GM18909 (cell line): Measurements from ENCODE around the gene CFAP299.
"Not testable (repeated sequence)": the region's sequence is repeated elsewhere in the genome, so short reads cannot be mapped to it uniquely, and the experiment has no call there.

ENCODE experiments used
- ATAC-seq: cut with Tn5 transposase; IDR thresholded peaks from one replicate; pipeline ENCODE4 v1.9.1; 2021; ENCODE audit warnings: mild to moderate bottlenecking; ENCODE audit not compliant: unreplicated experiment, poor library complexity

Gene CFAP299

DNA sequence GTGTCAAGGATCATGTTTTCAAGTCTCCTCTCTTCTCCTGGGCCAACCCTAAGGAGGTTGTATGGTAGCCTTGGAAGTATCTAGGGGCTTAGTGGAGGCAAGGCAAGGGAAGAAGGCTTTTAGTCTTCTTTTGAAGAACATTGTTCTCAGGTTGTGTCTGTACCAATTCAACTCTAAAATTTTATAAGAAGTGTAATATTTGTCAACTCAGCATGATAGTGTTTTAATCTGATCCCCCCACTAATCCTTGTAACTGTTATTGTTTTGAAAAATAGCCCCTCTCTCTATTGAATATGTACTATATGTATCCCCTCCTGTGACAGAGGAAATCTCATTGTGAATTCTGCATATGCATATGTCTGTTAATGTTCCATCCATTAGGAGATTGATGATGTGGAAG, 345.4 kb downstream of the CFAP299 start:
- no peak for ATAC-seq

DNA sequence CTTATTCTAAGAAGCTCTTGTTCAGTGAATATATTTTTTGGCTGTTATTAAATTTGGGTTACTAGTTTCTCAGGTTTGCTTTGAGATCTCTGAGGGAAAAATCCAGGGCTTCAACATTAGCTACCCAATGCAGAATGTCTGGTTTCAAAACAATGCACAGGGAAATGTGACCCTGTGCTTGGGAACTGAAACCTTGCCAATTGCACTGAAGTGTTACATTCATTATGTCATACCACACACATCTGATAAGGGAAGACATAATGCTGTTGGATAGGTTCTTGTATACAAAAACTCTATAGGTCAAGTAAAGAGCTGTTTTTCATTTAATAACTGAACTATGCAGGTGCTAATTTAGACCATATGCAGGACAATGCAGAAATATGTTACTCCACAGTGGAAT, 349.7 kb downstream of the CFAP299 start:
- no peak for ATAC-seq

DNA sequence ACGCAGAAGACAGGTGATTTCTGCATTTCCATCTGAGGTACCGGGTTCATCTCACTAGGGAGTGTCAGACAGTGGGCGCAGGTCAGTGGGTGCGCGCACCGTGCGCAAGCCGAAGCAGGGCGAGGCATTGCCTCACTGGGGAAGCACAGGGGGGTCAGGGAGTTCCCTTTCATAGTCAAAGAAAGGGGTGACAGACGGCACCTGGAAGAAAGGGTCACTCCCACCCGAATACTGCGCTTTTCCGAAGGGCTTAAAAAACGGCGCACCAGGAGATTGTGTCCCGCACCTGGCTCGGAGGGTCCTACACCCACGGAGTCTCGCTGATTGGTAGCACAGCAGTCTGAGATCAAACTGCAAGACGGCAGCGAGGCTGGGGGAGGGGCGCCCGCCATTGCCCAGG, 352.2 kb downstream of the CFAP299 start:
- not testable (repeated sequence) for ATAC-seq

DNA sequence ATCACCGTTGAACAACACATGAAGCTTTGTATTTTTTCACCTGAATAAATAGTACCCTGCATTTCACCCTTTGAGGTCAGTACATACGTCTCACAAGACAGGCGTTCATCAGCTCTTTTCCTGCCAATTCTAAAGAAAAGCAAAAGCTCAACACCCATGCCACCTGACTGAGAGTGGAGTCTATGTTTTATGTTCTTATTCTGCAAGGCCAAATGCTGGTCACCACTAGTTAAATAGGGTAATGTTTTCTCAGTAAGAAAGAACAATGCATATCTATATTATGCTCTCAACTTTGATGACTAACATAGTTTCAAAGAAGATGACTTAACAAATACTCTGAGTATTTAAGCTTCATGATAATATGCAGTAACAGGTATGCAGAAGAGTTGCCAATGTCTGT, 358.6 kb downstream of the CFAP299 start:
- ATAC-seq, result no peak

DNA sequence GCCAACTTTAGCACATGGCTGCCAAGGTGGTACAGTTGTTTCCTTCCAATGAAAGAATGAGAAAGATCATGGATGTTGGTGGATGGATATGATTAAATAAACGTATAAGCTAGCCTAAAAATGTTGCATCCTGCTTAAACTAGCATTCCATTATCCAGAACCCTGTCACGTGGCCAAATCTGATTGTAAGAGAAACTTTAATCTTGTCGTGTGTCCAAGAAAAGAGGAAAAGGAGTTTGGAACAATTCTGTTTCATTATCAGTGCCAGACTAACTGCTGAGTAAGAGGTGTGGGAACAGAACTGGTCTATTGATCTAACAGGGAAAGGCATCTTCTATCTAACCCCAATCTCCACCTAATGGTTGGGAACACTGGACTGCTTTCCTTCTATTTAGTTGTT, 369.8 kb downstream of the CFAP299 start:
- ATAC-seq, result no peak

DNA sequence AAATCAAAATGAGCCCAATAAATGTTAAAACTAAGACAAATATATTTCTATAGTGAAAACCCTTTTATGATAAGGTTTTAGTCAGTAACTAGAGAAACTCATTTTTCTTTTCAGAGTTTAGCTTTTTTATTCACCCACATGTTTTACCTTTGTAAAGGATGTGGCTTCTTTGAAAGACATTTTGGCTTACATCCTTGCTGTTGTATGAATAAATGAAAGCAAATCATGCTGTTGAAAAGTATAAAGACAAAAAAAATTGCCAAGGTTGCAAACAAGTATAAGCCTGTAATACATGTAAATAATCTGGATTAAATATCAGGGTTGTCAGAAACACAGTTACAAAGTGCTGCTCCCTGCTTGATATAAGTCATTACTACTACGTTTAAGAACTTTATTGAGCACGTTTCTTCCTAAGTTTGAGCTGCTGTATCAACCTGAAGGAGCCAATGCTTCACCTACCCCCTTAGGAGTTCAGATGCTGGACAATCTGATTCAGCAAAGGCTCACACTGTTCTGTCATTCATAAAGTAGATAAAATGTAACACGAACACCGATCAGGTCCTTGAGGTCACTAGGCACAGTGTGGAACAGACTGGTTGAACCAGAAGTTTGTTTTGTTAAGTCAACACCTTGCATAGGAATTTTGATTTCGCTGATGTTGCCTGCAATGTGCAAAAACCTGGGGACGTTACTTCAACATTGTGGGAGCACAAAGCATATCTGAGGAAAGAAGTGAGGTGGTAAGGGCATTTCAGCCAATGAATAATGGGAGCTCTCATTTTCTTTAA, 373.7 kb downstream of the CFAP299 start:
- no peak for ATAC-seq

DNA sequence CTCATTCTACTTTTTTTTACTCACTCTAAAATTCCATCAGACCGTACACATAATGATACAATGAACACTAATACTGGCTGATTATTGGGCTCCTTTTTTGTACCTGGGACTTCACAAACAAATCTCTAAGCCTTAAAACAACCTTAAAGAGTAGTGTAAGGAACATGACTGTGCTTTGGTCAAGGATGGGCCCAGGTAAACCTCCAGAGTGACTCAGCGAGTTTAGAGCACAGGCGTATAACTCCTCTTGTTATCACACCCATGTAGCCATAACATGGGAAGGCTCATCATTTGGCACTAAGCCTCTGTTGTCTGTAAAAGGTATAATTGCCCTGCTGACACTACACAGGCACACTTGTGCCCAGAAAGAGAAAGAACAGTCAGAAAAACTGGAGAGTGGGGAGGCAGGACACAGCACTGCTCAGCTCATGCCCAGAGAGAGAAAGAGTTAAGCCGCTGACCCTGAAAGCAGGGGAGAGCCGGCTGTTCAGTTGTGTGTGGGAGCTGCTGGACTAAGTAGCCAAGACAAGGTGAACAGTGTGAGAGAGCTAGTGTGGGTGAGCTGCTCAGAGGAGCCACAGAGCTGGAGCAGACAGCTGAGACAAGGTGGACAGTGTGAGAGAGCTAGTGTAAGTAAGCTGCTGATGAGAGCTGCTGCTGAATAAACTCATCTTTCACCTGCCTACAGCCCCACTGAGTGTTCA, 375.4 kb downstream of the CFAP299 start:
- ATAC-seq, result no peak

DNA sequence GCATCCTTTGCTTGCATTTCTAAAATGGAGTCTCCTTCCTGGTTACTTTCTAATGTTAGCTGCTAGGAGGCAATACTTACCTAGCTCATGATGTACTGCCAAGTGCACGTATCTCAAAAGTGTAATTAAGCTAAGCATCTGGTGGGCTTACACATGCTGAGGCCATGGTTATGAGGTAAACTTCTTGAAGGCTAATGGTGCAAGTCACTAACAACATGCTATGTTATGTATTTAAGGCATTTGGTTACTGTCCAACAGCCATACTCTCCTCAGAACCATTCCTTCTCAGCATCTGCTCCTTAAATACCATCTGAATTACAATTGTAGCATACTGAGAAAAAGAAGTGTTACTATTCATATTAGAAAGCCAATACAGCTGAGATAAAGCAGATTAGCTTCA, 376.4 kb downstream of the CFAP299 start:
- ATAC-seq, result no peak

DNA sequence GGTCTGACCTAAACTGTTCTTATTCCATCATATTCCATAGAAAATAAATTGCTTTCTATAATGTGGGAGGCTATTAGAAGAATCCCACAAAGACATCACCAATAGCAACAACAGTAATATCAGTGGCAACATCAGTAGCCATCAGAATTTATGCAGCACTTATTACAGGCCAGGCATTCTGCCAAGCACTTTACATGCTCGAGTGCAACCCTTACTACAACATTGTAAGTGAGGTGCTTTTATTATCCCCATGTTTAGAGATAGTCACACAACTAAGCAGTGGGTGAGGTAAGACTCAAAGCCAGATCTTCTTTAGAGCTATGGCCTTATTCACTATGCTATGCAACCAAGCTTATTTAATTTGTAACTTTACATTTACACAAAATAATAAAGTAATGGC, 377.9 kb downstream of the CFAP299 start:
- ATAC-seq, result no peak

DNA sequence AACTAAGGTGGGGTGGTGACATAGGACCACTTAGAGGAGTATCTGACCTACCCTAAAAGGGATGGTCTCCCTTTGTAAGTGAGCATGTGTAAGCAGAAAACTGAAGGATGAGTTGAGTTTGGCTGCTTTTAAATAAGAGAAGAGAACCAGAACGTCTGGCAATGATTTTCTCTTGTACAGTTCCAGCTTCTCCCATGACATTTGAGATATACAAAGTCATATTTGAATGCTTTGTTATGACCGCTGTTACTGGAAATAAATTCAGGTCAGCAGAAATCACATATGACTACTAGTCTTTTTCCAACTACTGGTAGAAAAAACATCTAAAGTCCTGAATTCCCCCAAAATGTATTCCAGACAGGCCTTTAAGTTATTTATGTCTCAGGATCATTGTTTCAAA, 381.7 kb downstream of the CFAP299 start:
- no peak for ATAC-seq

DNA sequence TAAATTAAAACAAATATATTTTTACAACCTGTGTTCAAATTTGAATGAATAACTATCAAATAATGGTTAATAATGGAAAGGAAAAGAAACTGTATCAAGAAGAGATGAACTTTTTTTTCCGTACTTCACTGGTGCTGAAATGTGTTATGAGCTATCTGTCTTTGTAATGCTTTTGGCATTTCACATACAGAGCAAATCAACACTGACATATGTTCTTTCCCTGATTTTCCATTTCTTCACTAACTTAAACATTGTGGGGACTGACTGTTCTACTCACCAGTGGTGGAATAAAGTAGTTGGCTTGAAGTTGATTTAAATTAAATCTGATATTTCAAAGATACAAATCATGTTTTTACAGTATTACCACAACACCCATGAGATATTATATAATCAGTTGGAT, 390.9 kb downstream of the CFAP299 start:
- ATAC-seq, result no peak

DNA sequence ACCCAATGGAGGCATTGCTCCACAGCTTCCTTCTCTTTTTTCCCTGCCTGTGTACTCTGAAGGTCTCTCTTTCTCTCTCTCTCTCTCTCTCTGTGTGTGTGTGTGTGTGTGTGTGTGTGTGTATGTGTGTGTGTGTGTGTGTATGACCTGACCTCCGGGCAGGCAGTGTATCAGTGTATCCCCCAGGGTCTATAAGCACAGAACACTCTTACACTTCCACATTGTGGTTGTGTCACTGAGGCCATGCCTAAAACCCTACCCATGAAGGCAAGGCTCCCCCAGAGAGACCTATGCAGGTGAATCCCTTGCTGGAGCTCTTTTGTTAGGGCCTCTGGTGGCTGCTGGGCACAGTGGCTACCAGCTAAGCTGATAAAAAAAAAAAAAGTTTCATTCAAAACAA, 394.6 kb downstream of the CFAP299 start:
- no peak for ATAC-seq

DNA sequence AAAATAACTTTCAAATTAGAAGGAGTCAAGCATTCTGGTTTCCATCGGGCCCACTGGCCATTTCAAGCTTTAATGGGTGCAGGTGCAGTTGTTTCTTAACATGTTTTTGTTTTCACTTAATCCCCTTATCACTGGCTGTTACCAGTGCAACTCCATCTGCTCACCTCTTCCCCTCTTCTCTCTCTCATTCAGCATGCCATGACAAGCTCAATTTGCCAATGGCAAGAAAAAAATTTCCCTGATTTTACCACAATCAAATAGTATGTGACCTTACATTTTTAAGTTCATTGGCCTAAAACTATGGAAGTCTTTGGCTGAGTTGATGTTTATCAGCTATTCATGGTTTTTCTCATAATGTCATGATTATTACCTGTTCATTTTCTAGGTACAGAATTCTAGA, 395.9 kb downstream of the CFAP299 start:
- ATAC-seq, result no peak

DNA sequence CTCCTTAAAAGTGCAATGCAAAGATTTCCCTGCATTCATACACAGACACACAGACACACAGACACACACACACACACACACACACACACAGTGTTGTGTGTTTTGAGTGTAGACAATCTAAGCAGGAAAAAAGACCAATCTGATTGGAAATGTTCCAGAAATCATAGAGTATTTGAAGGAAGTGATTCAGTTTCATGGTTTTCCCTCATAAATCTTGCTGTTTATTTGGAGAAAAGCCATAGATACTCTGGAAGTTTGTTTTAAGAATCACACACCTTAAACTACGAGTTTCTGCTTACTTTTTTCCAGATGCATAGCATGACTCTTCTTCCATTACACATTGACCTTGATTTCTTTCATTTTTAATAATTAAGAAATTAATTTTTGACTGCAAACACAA, 396.5 kb downstream of the CFAP299 start:
- ATAC-seq, result no peak

DNA sequence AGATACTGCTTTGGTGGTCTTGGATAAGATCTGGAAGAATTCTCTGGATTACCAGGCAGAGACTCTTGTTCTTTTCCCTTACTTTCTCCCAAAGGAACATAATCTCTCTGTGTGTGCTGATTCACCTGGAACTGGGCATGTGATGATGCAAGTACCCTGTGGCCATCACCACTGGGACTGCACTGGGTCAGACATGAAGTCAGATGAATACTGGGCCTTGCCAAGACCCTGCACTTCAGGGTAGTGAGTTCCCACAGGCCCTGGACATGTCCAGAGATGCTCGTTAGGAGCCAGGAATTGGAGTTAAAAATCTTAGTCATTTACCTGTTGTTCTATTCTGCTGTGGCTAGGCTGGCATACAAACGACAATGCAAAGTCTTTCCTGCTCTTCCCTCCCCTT, 404.8 kb downstream of the CFAP299 start:
- ATAC-seq, result no peak

DNA sequence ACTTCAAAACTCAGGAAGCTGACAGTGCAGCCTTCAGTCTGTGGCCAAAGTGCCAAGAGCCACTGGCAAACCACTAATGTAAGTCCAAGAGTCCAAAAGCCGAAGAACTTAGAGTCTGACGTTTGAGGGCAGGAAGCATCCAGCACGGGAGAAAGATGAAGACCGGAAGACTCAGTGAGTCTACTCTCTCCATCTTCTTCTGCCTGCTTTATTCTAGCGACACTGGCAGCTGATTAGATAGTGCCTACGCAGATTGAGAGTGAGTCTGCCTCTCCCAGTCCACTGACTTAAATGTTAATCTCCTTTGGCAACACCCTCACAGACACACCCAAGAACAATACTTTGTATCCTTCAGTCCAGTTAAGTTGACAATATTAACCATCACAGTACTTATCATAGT, 414.0 kb downstream of the CFAP299 start:
- ATAC-seq, result not testable (repeated sequence)

DNA sequence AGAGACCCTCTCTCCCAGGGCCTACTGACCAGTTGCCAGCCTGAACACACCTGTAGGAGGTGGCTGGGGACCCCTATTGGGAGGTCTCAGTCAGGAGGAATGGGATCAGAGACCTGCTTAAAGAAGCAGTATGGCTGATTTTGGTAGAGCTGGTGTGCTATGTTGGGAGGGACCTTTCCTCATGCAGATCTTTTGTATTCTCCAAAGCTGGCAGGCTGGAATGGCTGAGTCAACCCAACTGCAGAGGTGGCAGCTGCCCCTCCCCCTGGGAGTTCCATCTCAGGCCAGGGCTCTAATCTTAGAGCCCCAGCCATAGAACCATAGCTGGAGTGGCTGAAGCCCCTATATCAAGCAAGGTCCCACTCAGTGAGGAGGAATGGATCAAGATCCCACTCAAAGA, 415.7 kb downstream of the CFAP299 start:
- ATAC-seq, result no peak

DNA sequence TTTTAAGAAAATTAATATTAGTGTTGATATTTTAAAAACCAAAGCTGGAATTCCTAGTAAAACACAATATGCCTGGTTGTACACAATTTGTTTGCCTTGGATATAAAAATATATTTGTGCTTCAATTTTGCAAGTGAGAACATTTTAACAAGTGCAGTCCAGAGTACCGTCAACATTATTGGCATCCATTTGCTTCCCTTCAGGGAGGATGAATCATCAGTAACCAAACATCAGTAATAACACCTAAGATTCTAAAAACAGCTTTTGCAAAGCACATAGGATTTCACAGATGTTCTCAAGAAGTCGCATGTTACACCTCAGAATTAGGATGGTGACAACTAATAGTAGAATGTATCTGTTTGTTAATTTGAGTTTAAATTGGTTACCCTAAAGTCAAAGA, 432.4 kb downstream of the CFAP299 start:
- no peak for ATAC-seq

DNA sequence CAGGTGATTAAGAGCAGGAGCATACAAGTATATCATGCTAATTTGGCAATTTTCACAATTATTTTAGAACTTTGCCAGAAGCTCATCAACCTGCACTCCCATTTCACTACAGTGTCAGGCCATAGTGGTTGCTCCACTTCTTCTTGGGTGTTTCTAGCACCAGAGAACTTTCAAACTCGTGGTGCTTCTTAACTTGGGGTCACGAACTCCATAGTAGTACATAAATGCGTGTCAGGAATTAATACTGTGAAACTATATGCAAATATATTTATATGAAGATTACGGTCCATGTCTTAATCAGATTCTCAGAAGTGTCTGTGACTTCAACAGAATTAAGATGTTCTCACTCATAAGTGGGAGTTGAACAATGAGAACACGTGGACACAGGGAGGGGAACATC, 440.6 kb downstream of the CFAP299 start:
- no peak for ATAC-seq

DNA sequence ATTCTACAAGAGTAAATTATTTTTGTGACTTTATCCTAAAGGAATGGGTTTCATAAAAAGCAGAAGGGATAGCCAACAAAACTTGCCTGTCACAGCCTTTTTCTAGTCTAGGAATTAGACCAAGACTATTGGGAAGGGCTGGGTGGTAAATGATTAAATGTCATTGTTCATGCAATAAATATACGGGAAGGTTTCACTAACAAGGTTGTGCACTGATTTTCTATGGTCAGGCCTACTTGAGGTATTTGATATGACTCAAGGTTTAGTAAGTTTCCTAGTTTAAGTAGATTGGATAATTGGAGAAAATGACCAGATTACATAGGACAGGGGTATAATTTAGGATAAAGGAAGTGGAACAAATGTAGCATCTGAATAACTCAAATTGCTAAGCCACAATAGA, 445.9 kb downstream of the CFAP299 start:
- ATAC-seq, result no peak

DNA sequence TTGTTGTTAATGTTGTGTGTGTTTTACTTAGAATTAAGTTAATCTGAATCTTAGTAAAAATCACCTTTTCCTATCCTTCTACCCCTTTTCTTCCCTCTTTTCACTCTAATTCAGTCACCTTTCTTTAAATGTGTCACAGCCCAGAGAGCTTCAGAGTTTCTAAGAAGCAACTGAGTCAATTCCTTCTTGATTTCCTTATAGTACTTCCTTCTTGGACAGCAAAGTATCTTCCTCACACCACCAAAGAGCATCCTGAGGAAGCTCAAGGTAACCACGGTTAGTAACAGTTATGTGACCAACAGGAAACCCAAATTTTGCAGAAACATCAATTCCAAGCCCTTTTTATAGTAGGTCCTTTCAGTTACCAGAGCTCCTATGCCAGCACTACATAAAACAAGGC, 451.8 kb downstream of the CFAP299 start:
- no peak for ATAC-seq

DNA sequence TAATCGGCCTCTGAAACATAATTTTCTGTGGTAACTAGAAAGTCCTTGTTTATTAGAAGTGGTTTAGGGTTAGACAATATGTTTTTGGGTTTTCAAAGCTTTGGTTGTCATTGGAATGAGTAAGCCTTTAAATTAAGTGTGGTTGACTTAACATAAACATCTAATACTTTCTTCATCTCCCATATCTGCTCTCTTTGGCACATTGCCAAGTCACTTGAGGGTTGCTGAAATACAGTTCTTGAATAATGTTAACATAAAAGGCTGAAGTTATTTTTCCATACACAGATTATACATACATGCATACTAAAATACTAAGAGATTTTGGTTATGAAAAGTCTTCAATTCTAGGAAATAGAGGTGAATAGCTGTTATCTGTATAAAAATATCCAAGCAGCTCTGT, 453.3 kb downstream of the CFAP299 start:
- no peak for ATAC-seq
